GM23338 (cell line): ENCODE data around the gene VWA7.

Experiments used
- CREB1 ChIP-seq: fragments of 250-450 bp; sonication (Bioruptor Pico); IDR thresholded peaks from 2 replicates; pipeline ENCODE4 v1.5.0; 2020; ENCODE audit warnings: low read depth, mild to moderate bottlenecking, moderate library complexity
- EZH2 ChIP-seq: fragments of 200-600 bp; sonication (generic); IDR thresholded peaks from one replicate; pipeline ENCODE4 v1.8.0; 2017; ENCODE audit warnings: antibody characterized with exemption, mild to moderate bottlenecking, low read depth; ENCODE audit not compliant: unreplicated experiment
- EZH2phosphoT487 ChIP-seq: fragments of 200-600 bp; sonication (generic); IDR thresholded peaks from one replicate; pipeline ENCODE4 v1.8.1; 2018; ENCODE audit warnings: antibody characterized with exemption; ENCODE audit not compliant: unreplicated experiment
- JUNB ChIP-seq: IDR thresholded peaks from one replicate; pipeline ENCODE4 v1.6.1; 2016; ENCODE audit warnings: antibody characterized with exemption; ENCODE audit not compliant: unreplicated experiment
- POLR2AphosphoS5 ChIP-seq: IDR thresholded peaks from 2 replicates; pipeline ENCODE4 v1.6.1; 2016; ENCODE audit warnings: antibody characterized with exemption, low read depth
- ZNF331 ChIP-seq: fragments of 250-450 bp; sonication (Bioruptor Pico); IDR thresholded peaks from 2 replicates; pipeline ENCODE4 v1.5.0; 2020; ENCODE audit warnings: low read depth, mild to moderate bottlenecking, moderate library complexity
- TF ChIP-seq, protein P1 (sequence below), 2 experiments: fragments of 200-600 bp in 1 of 2; sonication (generic) in 1 of 2; conservative IDR thresholded peaks; 2 replicates each; pipeline versions ENCODE4 v1.5.1 to v1.6.1; 2016 to 2017; ENCODE audit warnings: antibody characterized with exemption in 2 of 2, low read depth in 2 of 2, mild to moderate bottlenecking in 2 of 2, moderate library complexity in 1 of 2
- TF ChIP-seq, protein P2 (sequence below): IDR thresholded peaks from 2 replicates; pipeline ENCODE4 v1.6.1; 2016; ENCODE audit warnings: antibody characterized with exemption
- TF ChIP-seq, protein P3 (sequence below): IDR thresholded peaks from one replicate; pipeline ENCODE4 v1.6.1; 2018; ENCODE audit warnings: antibody characterized with exemption; ENCODE audit not compliant: unreplicated experiment

GRCh38 chr6:31777667-31778050 is 531 bp upstream of the VWA7 start:
- TF ChIP-seq, protein P1, sequence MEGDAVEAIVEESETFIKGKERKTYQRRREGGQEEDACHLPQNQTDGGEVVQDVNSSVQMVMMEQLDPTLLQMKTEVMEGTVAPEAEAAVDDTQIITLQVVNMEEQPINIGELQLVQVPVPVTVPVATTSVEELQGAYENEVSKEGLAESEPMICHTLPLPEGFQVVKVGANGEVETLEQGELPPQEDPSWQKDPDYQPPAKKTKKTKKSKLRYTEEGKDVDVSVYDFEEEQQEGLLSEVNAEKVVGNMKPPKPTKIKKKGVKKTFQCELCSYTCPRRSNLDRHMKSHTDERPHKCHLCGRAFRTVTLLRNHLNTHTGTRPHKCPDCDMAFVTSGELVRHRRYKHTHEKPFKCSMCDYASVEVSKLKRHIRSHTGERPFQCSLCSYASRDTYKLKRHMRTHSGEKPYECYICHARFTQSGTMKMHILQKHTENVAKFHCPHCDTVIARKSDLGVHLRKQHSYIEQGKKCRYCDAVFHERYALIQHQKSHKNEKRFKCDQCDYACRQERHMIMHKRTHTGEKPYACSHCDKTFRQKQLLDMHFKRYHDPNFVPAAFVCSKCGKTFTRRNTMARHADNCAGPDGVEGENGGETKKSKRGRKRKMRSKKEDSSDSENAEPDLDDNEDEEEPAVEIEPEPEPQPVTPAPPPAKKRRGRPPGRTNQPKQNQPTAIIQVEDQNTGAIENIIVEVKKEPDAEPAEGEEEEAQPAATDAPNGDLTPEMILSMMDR (conservative IDR thresholded peaks at IDR 0.05; ENCODE audit: low read depth in 2 of 2): no peak
- TF ChIP-seq ZNF331: no peak
- TF ChIP-seq POLR2AphosphoS5: no peak
- TF ChIP-seq, protein P2, sequence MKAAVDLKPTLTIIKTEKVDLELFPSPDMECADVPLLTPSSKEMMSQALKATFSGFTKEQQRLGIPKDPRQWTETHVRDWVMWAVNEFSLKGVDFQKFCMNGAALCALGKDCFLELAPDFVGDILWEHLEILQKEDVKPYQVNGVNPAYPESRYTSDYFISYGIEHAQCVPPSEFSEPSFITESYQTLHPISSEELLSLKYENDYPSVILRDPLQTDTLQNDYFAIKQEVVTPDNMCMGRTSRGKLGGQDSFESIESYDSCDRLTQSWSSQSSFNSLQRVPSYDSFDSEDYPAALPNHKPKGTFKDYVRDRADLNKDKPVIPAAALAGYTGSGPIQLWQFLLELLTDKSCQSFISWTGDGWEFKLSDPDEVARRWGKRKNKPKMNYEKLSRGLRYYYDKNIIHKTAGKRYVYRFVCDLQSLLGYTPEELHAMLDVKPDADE: no peak
- TF ChIP-seq CREB1: no peak
- TF ChIP-seq JUNB: no peak
- TF ChIP-seq, protein P3, sequence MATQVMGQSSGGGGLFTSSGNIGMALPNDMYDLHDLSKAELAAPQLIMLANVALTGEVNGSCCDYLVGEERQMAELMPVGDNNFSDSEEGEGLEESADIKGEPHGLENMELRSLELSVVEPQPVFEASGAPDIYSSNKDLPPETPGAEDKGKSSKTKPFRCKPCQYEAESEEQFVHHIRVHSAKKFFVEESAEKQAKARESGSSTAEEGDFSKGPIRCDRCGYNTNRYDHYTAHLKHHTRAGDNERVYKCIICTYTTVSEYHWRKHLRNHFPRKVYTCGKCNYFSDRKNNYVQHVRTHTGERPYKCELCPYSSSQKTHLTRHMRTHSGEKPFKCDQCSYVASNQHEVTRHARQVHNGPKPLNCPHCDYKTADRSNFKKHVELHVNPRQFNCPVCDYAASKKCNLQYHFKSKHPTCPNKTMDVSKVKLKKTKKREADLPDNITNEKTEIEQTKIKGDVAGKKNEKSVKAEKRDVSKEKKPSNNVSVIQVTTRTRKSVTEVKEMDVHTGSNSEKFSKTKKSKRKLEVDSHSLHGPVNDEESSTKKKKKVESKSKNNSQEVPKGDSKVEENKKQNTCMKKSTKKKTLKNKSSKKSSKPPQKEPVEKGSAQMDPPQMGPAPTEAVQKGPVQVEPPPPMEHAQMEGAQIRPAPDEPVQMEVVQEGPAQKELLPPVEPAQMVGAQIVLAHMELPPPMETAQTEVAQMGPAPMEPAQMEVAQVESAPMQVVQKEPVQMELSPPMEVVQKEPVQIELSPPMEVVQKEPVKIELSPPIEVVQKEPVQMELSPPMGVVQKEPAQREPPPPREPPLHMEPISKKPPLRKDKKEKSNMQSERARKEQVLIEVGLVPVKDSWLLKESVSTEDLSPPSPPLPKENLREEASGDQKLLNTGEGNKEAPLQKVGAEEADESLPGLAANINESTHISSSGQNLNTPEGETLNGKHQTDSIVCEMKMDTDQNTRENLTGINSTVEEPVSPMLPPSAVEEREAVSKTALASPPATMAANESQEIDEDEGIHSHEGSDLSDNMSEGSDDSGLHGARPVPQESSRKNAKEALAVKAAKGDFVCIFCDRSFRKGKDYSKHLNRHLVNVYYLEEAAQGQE: no peak
- TF ChIP-seq EZH2phosphoT487: no peak
- TF ChIP-seq EZH2: no peak
